Nephron progenitor cell (in vitro differentiated cells): ENCODE measurements around the gene C6orf62.
"Not testable (repeated sequence)": the region's sequence is repeated elsewhere in the genome, so short reads cannot be mapped to it uniquely, and the experiment has no call there.

Experiments
- DNase-seq: peaks from one replicate; pipeline ENCODE4 v3.0.0; 2021
- H3K27ac Mint-ChIP-seq: 2 replicates; pipeline ENCODE4 v1.8.0; 2021; ENCODE audit warnings: mild to moderate bottlenecking, moderate library complexity, mixed read lengths
- H3K27me3 Mint-ChIP-seq: 2 replicates; pipeline ENCODE4 v1.8.0; 2021; ENCODE audit warnings: mild to moderate bottlenecking, low read depth, mixed read lengths; ENCODE audit not compliant: poor library complexity
- H3K36me3 Mint-ChIP-seq: 2 replicates; pipeline ENCODE4 v1.8.0; 2021; ENCODE audit warnings: low read depth, mixed read lengths
- H3K4me1 Mint-ChIP-seq: 2 replicates; pipeline ENCODE4 v1.8.0; 2021; ENCODE audit warnings: mixed read lengths
- H3K4me3 Mint-ChIP-seq: 2 replicates; pipeline ENCODE4 v1.8.0; 2021; ENCODE audit warnings: mild to moderate bottlenecking, moderate library complexity, mixed read lengths
- H3K9me3 Mint-ChIP-seq: 2 replicates; pipeline ENCODE4 v1.8.0; 2021; ENCODE audit warnings: mild to moderate bottlenecking, moderate library complexity, mixed read lengths
- CTCF ChIP-seq: fragments of 200-600 bp; sonication (generic); IDR thresholded peaks from 2 replicates; pipeline ENCODE4 v1.5.0; 2021; ENCODE audit warnings: antibody characterized with exemption

Gene C6orf62

GRCh38 chr6:24743944-24744335 lies 25.0 kb upstream of the C6orf62 start:
- no peak for TF ChIP-seq CTCF
- Mint-ChIP-seq H3K4me3 (no peak overlapping the region), H3K36me3 (no peaks in the 10 kb centered on the region), H3K4me1 (no peaks in the 10 kb centered on the region), H3K27ac (no peak overlapping the region), H3K9me3 (no peaks in the 10 kb centered on the region), H3K27me3 (peaks cover 3% of the 10 kb centered on the region)
- DNase-seq: no peak

- no peak for DNase-seq
- TF ChIP-seq CTCF: no peak
- peaks cover 3% of the 10 kb centered on the region for H3K27me3 Mint-ChIP-seq
- no peaks in the 10 kb centered on the region for H3K36me3 Mint-ChIP-seq
- H3K27ac Mint-ChIP-seq: no peak overlapping the region
- no peaks in the 10 kb centered on the region for H3K4me1 Mint-ChIP-seq
- no peaks in the 10 kb centered on the region for H3K9me3 Mint-ChIP-seq
- H3K4me3 Mint-ChIP-seq: no peak overlapping the region
Measured at GRCh38 chr6:24743265-24743943, 24.4 kb upstream of the C6orf62 start.

- Mint-ChIP-seq H3K27ac (no peak overlapping the region), H3K9me3 (no peaks in the 10 kb centered on the region), H3K36me3 (no peaks in the 10 kb centered on the region)
Measured at GRCh38 chr6:24742216-24742738, 23.3 kb upstream of the C6orf62 start.

GRCh38 chr6:24740861-24741260 lies 21.9 kb upstream of the C6orf62 start:
- no peaks in the 10 kb centered on the region for H3K4me1 Mint-ChIP-seq
- TF ChIP-seq CTCF: no peak
- H3K9me3 Mint-ChIP-seq: no peaks in the 10 kb centered on the region
- DNase-seq: no peak
- no peak overlapping the region for H3K27ac Mint-ChIP-seq
- no peaks in the 10 kb centered on the region for H3K36me3 Mint-ChIP-seq
- H3K27me3 Mint-ChIP-seq: peaks cover 7% of the 10 kb centered on the region
- H3K4me3 Mint-ChIP-seq: no peak overlapping the region

More at GRCh38 chr6:24742216-24742738, 23.3 kb upstream of the C6orf62 start:
- Mint-ChIP-seq H3K4me1 (no peaks in the 10 kb centered on the region), H3K4me3 (no peak overlapping the region), H3K27me3 (peaks cover 3% of the 10 kb centered on the region)
- no peak for TF ChIP-seq CTCF
- DNase-seq: no peak

- H3K4me1 Mint-ChIP-seq: no peaks in the 10 kb centered on the region
- no peak for TF ChIP-seq CTCF
- H3K9me3 Mint-ChIP-seq: no peaks in the 10 kb centered on the region
- no peak overlapping the region for H3K27ac Mint-ChIP-seq
- DNase-seq: no peak
- H3K27me3 Mint-ChIP-seq: peaks cover 10% of the 10 kb centered on the region
- no peaks in the 10 kb centered on the region for H3K36me3 Mint-ChIP-seq
- no peak overlapping the region for H3K4me3 Mint-ChIP-seq
Measured at GRCh38 chr6:24738741-24739140, 19.8 kb upstream of the C6orf62 start.

- H3K4me3 Mint-ChIP-seq, DNase-seq, H3K4me1 Mint-ChIP-seq, H3K27ac Mint-ChIP-seq: not testable (repeated sequence)
- H3K27me3 Mint-ChIP-seq: peaks cover 12% of the 10 kb centered on the region
- peaks cover 25% of the 10 kb centered on the region for H3K9me3 Mint-ChIP-seq
- H3K36me3 Mint-ChIP-seq: peaks cover 10% of the 10 kb centered on the region
Measured at GRCh38 chr6:24734710-24735109, 15.8 kb upstream of the C6orf62 start.
